HG03342 (cell line): ENCODE measurements around the gene ZBTB1.

Experiments used
- ATAC-seq: cut with Tn5 transposase; IDR thresholded peaks from one replicate; pipeline ENCODE4 v1.9.1; 2021; ENCODE audit warnings: mild to moderate bottlenecking, moderate library complexity; ENCODE audit not compliant: unreplicated experiment

Gene ZBTB1

GRCh38 chr14:64504310-64504896 lies at the start of gene ZBTB1:
Gene ZBTB1 (plus strand): TSS chr14:64504770. CDS start chr14:64521505, 16,735 bp downstream.
- ATAC-seq = no peak

- ATAC-seq = no peak
Measured at GRCh38 chr14:64459405-64460136, 45.0 kb upstream of the ZBTB1 start.

GRCh38 chr14:64461221-64461620 lies 43.3 kb upstream of the ZBTB1 start:
- no peak for ATAC-seq

- ATAC-seq = no peak
Measured at GRCh38 chr14:64463195-64463594, 41.4 kb upstream of the ZBTB1 start.

GRCh38 chr14:64463873-64464272 lies 40.7 kb upstream of the ZBTB1 start:
- ATAC-seq = no peak

GRCh38 chr14:64464651-64465050 lies 39.9 kb upstream of the ZBTB1 start:
- peak; percentile 14 for ATAC-seq

- ATAC-seq = peak; percentile 66
Measured at GRCh38 chr14:64465191-64465822, 39.3 kb upstream of the ZBTB1 start, which contains the start of gene AKAP5. Gene AKAP5 (plus strand): TSS chr14:64465499. CDS start chr14:64468395, 2,896 bp downstream.

GRCh38 chr14:64465831-64466554 lies 38.6 kb upstream of the ZBTB1 start:
- ATAC-seq = no peak

- no peak for ATAC-seq
Measured at GRCh38 chr14:64467101-64467500, 37.5 kb upstream of the ZBTB1 start.

GRCh38 chr14:64467566-64467965 lies 37.0 kb upstream of the ZBTB1 start:
- ATAC-seq = no peak

- no peak for ATAC-seq
Measured at GRCh38 chr14:64468451-64468850, 36.1 kb upstream of the ZBTB1 start.

- no peak for ATAC-seq
Measured at GRCh38 chr14:64474041-64474440, 30.5 kb upstream of the ZBTB1 start.

- ATAC-seq = no peak
Measured at GRCh38 chr14:64474698-64475097, 29.9 kb upstream of the ZBTB1 start.

- no peak for ATAC-seq
Measured at GRCh38 chr14:64475585-64476273, 28.8 kb upstream of the ZBTB1 start.

- no peak for ATAC-seq
Measured at GRCh38 chr14:64476438-64476837, 28.1 kb upstream of the ZBTB1 start.

GRCh38 chr14:64478634-64479250 lies 25.8 kb upstream of the ZBTB1 start:
- no peak for ATAC-seq

- ATAC-seq = no peak
Measured at GRCh38 chr14:64488590-64489099, 15.9 kb upstream of the ZBTB1 start.

GRCh38 chr14:64491637-64492036 lies 12.9 kb upstream of the ZBTB1 start:
- no peak for ATAC-seq

- ATAC-seq = no peak
Measured at GRCh38 chr14:64493455-64493854, 11.1 kb upstream of the ZBTB1 start.

- no peak for ATAC-seq
Measured at GRCh38 chr14:64495252-64495651, 9.3 kb upstream of the ZBTB1 start.
